COLO829 (cell line): ENCODE data around the gene SLC1A4.
A peak's percentile ranks its signal among the peaks of the same experiment; 100 is the strongest.
"Not testable (repeated sequence)": the region's sequence is repeated elsewhere in the genome, so short reads cannot be mapped to it uniquely, and the experiment has no call there.

Experiments used
- DNase-seq: peaks from one replicate; pipeline ENCODE4 v3.0.0; 2012; ENCODE audit warnings: low spot score

The SLC1A4 gene

DNA sequence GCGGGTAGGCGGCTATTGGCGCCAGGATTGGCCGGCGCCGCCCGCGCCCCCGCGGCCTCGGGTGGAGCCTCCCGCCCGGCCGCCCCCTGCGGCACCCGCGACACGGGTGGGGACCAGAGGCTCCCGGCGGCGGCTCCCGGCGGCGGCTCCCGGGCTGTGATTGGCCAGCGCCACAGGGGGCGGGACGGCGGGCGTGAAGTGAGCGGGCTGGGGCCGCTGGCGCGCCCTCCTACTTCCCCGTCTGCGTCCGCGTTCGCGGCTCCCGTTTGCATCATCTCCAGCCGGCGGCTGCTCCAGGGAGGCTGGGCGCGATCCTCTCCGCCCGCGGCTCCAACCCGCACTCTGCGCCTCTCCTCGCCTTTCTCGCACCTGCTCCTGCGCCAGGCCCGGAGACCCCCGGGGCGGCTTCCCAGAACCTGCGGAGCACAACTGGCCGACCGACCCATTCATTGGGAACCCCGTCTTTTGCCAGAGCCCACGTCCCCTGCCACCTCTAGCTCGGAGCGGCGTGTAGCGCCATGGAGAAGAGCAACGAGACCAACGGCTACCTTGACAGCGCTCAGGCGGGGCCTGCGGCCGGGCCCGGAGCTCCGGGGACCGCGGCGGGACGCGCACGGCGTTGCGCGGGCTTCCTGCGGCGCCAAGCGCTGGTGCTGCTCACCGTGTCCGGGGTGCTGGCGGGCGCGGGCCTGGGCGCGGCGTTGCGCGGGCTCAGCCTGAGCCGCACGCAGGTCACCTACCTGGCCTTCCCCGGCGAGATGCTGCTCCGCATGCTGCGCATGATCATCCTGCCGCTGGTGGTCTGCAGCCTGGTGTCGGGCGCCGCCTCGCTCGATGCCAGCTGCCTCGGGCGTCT is at the start of gene SLC1A4:
SLC1A4 (plus strand) TSS at position 274 of the 856 bp plus-strand sequence; CDS start at position 519, 245 bp downstream.
- DNase-seq, result no peak

DNA sequence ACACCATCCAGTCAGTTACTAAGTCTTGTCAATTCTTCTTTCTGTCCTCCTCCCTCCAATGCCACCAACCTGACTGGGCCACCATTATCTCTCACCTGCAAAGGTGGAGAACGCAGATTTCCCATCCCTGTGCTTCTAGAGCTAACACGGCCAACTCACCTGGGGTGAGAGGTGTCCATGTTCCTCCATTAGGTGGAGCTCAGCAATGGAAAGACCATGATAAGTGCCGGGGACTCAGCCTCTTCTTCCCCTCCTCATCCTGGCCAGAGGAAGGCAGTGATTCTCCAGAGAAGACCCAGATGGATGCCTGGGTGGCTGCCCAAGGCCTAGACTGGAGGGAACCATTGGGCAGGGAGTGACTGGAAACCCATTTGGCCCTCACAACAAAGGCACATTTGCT is 48.1 kb upstream of the SLC1A4 start:
- DNase-seq, result no peak

DNA sequence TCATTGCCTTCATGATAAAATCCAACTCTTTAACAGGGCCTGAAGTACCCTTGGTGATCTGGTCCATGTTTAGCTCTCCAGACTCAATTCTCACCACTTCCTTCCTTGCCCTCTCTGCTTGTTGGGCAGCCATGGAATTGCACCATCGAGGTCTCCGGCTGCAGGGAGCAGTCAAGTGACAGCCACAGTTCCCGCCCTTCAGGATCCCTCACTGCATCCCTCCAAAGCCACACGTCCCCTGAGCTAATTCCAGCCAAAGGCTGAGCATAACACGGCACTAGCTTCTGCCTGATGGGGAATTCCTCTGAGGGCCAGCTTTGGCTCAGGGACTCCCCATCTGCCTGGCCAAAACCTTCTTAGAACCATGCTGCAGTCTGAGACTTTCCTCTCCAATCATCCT is 47.4 kb upstream of the SLC1A4 start:
- no peak for DNase-seq

DNA sequence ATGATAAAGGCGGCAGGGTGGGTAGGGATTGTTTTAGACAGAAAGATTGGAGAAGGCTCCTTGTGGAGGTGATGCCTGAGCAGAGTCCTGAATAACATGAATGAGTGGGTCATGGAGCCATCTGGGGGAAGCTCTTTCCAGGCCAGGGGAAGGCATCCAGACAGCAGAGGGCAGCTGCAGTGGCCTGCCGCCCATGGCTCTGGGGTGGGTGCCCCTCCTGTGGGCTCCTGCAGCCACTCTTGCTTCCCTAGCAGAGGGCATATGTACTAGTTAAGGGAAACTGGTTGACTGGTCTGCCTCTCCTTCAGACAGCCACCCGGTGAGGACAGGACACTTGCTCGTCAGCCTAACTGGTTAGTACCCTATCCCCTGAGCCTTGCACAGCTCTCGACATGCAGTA is 46.5 kb upstream of the SLC1A4 start:
- no peak for DNase-seq

DNA sequence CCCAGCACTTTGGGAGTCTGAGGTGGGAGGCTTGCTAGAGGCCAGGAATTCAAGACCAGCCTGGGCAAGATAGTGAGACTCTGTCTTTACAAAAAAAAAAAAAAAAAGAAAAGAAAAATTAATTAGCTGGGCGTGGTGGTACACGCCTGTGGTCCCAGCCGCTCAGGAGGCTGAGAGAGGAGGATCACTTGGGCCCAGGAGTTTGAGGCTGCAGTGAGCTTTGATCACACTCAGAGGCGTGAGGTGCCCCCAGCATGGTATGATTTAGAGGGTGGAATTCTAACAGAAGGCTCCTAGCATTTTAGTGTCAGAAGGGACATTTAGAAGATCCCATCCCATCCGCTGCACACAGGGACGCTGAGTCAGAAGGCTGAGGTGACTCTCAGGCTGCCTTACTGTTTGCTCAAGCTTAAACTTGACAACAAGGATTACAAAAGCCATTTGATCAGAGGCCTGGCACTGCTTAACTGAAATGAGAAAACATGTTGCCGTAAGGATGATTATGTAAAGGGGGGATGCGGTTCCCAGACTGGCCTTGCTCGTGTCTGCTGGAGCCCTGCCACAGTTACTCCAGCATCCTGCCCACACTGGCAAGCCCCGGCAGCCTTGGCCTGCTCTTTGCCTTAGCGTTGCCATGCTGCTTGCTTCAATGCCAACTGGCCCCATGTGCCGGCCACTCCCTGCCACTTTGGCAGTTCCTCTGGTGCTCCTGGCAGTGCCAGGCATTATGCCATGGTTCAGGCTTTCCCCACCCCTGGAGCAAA is 45.6 kb upstream of the SLC1A4 start:
- no peak for DNase-seq

DNA sequence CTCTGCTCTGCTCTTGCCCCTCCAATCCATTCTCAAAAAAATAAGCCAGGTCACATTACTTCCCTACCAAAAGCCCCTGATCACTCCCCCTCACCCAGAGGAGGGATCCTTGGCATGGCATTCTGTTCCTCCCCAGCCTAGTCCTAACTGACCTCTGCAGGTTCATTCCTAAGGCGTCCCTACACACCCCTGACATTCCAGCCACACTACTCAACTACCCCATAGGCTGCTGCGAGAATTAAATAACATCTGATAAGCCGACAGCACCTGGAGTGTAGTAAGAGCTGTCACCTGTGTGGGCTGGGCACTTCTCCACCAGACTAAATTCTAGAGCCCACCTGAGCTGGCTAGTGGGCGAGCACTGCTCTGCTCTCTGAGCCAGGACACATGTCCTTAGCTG is 44.7 kb upstream of the SLC1A4 start:
- no peak for DNase-seq

DNA sequence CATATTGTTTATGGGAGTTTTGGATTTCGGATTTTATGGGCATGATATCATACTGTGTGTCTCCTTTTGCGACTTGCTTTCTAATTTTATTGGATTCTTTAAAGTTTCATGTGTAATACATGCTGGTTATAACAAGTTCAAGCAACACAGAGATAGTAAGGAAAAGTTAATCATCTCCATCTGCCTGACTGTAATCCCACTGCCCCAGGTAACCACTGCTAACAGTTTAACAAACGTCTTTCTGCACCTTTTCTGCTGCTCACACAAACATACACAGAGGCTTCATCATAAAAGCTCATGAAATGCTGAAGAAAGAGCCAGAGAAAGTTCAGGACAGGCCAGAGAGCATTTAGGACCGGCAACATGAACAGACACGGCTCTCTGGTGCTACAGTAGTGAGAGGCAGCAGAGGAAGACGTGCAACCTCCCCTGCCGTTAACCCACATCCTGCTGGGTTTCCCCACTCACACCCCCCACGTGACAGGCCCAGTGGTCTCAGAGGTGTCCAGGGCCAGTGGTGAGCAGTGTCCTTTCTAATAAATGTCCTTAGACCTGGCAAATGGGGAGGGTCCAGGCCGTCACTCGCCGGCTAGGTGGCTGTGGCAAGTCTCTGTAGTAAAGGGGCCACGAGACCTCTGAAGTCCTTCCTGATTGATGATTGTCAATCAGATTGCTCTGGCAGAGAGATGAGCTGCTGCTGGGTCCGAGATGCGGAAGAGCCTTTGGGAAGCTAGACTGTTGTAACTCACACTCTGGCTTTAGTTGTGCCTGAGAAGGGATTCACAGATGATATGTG is 43.0 kb upstream of the SLC1A4 start:
- no peak for DNase-seq

DNA sequence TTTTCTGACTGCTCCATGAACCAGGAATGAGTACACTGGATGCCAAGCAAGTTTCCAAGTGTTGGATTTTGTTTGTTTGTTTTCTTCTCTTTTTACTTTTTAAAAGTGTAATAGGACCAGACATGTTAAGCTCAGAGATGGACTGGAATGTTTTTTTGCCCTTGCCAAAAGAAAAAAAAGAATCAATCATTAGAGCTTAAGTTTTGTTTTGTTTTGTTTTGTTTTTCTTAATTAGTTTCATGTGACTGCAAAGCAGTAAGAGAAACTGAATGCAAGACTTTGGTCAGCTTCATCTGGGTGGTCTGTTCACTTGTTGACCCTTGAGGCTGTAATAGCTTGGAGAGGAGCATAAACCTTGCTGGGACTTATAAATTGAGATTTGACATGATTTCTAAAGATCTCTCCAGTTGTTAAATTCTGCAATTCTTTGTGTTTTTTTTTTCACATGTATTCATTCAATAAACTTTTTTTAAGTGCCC is 42.4 kb upstream of the SLC1A4 start:
- no peak for DNase-seq

DNA sequence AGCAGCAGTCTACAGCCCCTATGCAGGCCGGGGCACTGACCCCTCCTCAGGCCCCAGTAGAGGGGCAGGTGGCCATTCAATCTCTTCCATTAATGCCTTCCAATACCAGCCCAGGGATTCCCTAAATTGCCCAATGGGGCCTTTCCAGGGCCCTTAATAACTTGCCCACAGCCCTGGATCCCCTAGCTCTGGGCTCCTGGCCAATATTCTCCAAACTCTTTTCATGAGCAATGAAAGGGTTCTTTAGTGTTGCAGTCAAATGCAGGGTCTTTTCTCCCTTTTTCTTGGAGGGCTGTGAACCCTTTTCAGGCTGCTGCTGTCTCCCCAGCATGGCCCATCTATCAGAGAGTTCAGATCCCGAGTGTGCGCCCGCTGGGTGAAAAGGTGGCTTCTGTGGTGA is 41.3 kb upstream of the SLC1A4 start:
- DNase-seq, result no peak

DNA sequence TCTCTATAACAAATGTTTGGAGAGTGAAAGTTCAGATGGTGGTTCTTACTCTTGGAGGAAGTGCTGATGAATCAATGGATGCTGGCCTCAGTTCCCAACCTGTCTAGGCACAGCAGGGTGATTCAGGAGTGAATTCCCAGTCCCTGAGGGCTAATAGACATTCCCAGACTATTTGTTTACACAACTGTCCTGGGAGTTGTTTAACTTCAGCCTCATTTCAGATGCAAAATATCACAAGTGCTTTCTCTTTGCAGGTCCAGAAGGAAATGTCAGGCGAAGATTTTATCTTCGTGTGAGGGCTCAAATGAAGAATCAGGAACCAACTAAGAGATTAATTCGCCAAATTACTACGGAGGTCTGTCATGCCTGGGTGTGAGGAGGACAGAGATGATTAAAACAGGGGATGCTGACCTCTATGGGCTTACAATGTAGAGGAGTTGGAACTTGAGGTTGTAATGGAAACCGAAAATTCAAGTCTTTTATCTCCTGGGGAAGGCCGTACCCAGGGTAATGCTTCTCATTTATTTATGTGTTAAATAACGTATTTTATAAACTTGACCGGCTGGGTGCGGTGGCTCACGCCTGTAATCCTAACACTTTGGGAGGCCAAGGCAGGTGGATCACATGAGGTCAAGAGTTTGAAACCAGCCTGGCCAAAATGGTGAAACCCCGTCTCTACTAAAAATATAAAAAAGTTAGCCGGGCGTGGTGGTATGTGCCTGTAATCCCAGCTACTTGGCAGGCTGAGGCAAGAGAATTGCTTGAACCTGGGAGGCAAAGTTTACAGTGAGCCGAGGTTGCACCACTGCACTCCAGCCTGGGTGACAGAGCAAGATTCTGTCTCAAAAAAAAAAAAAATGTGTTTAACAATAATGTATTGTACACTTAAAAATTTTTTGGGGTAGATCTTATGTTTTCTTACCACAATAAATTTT is 38.7 kb upstream of the SLC1A4 start:
- no peak for DNase-seq

DNA sequence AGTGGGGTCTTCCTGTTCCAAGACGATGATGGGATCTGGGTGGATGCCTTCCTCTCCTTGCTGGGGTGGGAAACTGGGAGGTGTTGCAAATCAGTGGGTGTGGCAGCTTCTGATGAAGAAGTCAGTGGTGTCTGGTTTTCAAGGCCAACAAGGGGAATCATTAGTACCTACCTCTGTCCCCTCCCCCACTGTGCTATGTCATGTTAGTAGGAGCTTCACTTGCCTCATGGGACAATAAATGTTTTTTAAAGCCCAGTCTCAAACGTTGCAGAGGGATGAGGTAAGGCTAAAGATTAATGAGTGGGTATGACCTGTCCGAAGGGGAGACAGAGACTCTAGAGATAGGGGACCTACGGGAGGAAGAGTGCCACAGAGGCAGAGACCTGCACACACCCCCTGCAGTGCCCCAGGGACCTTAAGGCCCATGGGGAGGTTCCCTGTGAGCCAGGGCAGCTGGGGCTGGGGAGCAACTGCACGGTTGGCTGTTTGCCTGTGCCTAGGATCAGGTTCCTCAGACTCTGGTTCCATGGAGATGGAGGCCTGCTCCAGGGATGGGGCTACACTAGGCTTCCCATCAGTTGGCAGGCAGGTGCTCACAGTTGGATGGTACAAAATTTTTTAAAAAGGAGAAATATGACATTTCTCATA is 37.8 kb upstream of the SLC1A4 start:
- DNase-seq, result no peak

DNA sequence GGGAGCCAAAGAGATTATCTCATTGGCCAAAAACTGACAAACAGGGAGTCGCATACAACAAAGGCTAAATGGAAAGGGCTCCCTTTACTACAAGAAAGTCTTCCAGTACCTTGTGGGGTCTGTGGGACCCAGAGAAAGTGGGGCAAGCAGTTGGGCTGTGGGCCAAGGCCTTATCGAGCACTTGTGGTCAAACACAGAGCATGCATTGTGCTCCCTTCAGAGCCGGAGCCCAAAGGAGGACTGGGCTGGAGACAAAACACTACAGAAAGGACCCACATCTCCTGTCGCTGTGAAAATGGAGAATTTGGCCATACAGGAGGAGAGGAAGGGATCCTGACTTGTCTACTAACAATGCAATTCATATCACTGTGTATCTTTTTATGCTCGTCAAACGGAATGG is 37.1 kb upstream of the SLC1A4 start:
- DNase-seq, result peak; percentile 42

DNA sequence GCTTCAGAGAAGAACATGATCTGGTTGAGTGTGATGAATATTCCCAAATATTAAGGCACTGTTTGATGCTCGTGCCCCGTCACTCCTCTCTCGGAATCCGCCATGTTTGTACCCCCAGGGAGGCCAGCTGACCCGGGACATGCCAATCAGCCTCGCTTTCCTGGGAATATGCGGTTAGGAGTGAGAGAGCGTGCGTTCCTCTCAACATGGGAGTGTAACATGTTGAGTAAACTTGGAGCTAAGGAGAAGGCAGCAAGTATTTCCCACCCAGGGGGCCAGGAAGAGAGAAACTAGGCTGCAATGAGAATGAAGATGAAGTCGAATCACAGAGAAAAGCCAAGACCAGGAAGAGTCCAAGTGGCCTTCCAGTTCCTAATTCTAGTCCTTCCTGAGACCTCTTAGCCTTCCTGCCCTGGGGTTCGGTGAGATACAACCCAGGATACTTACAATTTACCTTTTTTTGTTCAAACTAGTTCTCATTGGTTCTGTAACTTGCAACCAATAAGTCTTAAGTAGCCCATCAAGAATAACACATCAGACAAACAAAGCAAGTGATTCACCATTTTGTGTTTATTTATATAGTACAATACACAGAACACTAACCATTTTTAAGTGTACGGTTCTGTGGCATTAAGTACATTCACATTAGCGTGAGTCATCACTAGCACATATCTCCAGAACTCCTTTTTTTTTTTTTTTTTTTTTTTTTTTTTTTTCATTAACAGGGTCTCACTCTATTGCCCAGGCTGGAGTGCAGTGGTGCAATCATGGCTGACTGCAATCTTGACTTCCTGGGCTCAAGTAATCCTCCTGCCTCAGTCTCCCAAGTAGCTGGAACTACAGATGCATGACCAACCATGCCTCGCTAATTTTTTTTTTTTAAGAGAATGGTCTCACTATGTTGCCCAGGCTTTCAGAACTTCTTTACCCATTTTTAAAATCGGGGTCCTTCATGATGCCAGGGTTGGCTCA is 36.4 kb upstream of the SLC1A4 start:
- DNase-seq, result peak; percentile 85

DNA sequence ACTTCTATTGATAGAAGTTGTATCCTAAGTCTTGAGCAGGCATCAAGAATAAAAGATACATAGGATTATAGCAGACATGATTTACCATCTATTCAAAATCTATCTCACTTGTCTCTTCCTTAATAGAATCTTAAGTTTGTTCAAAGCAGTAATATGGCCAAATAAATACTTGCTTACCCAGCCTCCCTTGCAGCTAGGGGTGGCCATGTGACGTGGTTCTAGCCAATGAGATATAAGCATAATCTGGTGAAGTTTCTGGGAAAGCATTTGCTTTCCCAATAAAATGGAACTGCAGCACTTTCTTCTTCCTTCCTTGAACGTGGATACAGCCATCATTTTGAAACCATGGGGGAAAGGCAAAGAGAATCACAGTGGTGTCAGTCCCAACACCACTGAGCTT is 33.7 kb upstream of the SLC1A4 start:
- DNase-seq, result no peak

DNA sequence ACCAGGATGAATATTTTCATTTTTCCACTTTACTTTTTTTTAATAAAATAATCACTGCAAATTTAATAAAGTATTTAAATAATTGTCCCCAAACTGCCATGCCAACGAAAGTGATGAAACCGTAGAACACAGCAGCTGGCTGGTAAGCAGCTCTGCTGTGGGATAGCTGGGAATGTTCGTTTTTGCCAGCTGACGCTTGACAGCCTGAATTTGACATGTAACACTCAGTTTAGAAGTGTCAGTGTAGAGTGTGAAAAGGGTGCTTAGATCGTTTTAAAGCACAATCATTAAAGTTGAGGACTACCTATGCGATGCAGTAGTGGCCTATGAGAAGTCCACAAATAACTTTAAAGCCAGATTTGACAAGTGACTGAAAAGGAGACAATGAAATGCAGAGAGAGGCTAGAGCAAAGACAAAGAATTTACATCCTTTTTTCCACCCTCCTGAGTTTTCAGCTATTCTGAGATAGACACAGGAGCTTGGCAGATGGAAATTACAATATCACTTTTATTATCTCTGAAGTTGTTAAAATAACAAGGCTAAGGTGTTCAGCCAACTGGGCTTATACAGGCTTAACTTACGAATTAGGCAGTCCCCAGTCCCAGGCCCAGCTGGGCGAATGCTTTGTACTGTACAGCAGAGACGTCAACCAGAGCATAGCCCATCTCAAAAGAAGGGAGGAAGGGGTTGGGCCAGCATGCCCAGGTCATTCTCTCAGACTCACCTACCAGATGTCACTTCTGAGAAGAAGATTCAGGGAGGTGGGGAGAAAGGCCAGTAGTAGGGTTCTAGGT is 31.9 kb upstream of the SLC1A4 start:
- DNase-seq, result no peak

DNA sequence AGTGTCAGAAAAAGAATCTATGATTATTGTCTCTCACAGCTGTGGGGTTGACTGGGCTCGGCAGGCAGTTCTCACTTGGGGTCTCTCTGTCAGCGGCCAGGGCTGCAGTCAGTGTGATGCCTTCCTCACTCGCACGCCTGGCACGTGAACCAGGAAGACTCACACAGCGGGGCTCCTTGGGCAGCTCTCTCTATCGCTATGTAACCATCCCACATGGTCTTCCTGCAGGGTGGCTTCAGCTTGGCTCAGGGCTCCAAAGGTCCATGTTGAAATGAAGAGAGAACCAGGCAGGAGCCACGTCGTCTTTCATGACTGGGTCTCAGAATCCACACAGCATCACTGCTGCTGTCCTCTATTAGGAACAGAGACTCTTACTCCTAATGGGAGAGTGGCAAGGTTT is 30.6 kb upstream of the SLC1A4 start:
- no peak for DNase-seq

DNA sequence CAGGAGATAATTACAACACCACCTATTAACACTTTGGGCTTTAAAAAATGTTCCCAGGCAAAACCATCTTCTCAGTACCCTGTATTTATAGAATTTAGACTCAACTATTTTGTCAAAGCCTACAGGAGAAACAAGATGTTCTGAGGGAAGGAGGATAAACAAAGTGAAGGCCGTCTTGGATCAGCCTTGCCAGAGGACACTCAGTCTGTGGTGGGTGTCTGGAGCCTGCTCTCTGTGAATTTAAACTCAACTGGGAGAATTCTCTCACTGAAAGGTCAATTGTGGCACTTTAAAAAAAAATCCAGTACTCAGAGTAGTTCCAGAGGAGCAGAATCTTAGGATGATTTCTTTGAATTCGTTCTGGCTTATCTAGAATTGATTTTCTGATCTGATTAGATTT is 28.4 kb upstream of the SLC1A4 start:
- DNase-seq, result no peak

DNA sequence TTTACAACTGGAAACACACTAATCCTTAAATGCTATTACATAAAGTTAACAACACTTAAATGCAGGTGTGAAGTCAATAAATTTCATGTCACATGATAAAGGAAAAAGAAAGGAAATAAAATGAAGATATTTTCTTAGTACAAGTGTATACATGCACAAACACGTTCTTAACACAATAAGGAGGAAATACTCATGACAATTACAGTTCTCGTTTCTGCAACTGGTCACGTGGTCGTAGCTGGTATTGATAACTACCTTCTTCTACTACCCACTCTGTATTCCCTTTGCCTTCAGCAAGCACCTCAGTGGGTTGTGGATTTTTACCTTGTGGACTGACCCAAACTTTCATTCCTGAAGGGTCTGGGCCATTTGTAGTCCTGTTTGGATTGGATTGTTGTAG is 26.1 kb upstream of the SLC1A4 start:
- not testable (repeated sequence) for DNase-seq

DNA sequence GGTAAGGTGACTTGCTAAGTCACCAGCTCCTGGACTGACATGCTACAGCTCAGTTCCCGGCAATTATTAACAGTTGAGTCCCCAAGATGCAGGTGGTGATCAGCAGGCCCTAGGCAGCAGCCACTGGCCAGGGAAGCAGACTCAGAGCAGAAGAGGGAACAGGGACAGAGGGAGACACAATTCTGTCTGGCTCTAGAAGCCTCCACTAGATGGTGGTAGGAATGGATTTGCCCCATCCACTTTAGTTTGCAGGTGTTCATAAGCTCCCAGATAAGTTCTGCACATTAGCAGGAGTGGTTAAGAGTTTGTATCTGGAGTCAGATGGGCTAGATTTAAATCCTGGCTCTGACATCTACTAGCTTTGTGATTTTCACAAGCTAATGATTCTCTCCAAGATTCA is 25.5 kb upstream of the SLC1A4 start:
- DNase-seq, result no peak
